ENCODE data around the gene CHD3. TPM values are rescaled to one million over a fixed set of nuclear protein-coding genes. Genes with fewer than 3 reads are reported as not detected.
A peak's percentile ranks its signal among the peaks of the same experiment; 100 is the strongest.

CHD3 gene
- total RNA-seq, 1 donor from 2014 or later: 102 TPM

DNA sequence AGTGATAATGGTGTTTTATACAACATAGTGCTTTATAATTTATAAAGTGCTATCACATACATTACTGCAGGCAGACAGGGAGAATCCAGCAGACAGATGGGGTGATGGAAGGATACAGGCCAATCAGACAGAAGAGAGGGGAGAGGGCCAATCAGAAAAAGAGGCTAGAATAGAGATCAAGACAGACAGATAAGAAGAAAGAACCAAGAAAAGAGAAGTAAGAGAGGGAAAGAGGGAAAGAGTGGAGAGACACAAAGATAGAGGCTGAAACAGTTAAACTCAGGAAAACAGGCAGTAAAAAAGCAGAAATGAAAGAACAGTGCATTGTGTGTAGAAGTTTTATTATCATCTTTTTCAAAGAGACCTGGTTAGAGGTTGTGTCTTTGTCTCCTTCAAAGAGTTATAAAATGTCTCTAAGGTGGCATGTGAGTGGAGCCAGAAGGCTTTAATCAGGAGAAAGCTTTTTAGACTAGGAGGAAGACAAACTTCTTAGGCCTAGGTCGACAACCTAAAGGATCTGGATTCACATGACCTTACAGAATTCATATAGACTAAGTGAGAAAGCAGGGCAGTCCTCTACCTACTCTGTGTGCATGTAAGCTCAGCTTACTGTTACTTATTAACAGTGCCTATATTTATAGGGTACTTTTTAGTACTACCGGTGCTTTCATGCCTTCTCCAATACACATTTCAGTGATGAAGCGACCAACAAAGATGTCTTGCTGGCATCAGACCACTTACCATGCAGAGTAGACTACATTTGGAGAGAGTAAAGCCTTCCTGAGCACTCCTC lies 8.3 kb upstream of the CHD3 start:
- no peak overlapping the region for H3K27ac ChIP-seq
- intact Hi-C loops (cut with DNase I): no loop called here
- H3K4me1 ChIP-seq: peaks cover 0 to 4% of the 10 kb centered on the region in 2 donors
- H3K27me3 ChIP-seq: no peaks in the 10 kb centered on the region
- TF ChIP-seq, protein P1, sequence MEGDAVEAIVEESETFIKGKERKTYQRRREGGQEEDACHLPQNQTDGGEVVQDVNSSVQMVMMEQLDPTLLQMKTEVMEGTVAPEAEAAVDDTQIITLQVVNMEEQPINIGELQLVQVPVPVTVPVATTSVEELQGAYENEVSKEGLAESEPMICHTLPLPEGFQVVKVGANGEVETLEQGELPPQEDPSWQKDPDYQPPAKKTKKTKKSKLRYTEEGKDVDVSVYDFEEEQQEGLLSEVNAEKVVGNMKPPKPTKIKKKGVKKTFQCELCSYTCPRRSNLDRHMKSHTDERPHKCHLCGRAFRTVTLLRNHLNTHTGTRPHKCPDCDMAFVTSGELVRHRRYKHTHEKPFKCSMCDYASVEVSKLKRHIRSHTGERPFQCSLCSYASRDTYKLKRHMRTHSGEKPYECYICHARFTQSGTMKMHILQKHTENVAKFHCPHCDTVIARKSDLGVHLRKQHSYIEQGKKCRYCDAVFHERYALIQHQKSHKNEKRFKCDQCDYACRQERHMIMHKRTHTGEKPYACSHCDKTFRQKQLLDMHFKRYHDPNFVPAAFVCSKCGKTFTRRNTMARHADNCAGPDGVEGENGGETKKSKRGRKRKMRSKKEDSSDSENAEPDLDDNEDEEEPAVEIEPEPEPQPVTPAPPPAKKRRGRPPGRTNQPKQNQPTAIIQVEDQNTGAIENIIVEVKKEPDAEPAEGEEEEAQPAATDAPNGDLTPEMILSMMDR (IDR thresholded peaks at IDR 0.05): no peak
- no peak overlapping the region for H3K4me3 ChIP-seq
- H3K36me3 ChIP-seq: peaks cover 0 to 6% of the 10 kb centered on the region in 2 donors
- DNase-seq (ENCODE audit: low spot score in 2 of 2): no peak
- H3K9me3 ChIP-seq: no peaks in the 10 kb centered on the region

DNA sequence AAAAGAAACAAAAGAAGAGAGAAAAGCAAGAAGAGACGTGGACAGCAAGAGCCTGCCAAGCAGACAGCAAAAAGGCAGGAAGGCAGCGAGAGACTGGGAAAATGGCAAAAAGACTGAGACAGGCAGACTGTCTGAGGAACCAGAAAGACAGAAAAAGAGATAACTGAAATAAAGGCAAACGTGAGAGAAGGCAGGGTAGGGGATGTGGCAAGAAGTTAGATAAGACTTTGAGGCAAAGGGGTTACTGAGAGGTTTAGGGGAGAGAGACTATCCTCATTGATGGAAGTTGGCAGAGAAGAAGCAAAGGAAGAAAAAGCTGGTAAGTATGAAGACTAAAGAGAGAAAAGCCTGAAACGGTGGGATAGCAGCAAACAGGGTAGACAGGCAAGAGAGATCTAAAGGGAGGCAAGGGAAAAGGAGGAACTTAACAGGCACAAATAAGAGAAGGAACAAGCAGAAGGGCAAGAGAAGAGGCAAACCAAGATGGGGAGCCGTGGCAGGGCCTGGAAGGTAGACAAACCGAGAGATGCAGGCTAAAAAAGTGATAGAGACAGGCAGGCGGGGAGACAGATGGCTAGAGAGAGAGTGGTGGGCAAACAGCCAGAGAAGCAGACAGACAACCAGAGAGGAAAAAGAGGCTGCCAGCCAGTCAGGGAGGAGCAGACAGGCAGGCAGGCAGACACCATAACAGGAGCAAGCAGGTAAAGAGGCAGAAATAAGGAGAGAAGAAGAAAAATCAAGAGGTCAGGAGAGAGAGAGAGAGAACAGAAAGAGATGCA lies 7.1 kb upstream of the CHD3 start:
- Histone ChIP-seq H3K4me1 (peaks cover 0 to 4% of the 10 kb centered on the region in 2 donors), H3K27ac (no peak overlapping the region), H3K9me3 (no peaks in the 10 kb centered on the region), H3K4me3 (no peak overlapping the region), H3K36me3 (peaks cover 0 to 6% of the 10 kb centered on the region in 2 donors), H3K27me3 (no peaks in the 10 kb centered on the region)
- intact Hi-C loops (cut with DNase I): no loop called here
- no peak for DNase-seq (ENCODE audit: low spot score in 2 of 2)
- TF ChIP-seq, protein P1 (IDR thresholded peaks at IDR 0.05): no peak

DNA sequence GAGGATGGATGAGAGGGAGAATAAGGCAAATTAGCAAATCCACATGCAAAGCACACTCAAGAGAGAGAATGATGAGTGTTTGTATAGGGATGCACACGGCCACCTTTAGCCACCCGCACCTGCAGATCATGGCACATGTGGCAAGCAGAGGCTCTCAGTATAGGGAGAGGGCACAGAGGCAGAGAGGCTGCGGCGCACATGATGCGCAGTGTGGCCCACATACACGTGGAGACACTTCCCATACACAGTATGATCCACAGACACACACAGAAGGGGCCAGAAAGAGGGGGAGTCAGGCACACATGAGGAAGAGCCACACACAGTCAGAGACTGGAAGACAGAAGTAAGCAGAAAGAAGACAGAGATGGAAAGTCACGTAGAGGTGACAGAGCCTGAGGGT lies 6.5 kb upstream of the CHD3 start:
- TF ChIP-seq, protein P1 (IDR thresholded peaks at IDR 0.05): no peak
- Histone ChIP-seq H3K4me1 (peaks cover 0 to 4% of the 10 kb centered on the region in 2 donors), H3K4me3 (no peak overlapping the region), H3K27me3 (no peaks in the 10 kb centered on the region), H3K27ac (no peak overlapping the region), H3K9me3 (no peaks in the 10 kb centered on the region), H3K36me3 (peaks cover 0 to 6% of the 10 kb centered on the region in 2 donors)
- DNase-seq (ENCODE audit: low spot score in 2 of 2): no peak
- intact Hi-C loops (cut with DNase I): no loop called here

DNA sequence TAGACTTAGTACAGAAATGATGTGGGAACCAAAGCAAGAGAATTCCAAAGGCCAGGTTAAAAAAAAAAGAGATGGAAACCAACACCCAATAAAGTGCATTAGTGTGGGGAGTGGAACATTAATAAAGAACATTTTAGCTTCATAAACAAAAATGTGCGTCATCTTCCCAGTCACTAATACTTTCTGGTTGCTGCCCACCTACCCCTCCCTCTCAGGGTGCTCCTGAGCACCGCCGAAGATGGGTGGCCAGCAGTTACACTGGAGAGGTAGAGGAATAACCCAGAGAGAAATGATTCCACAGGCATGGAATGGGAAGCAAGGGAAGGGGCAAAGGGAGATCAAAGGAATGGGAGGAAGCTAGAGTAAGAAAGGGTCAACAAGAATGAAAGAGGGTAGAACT lies 6.0 kb upstream of the CHD3 start:
- no peaks in the 10 kb centered on the region for H3K9me3 ChIP-seq
- DNase-seq (ENCODE audit: low spot score in 2 of 2): no peak
- H3K4me3 ChIP-seq: no peak overlapping the region
- TF ChIP-seq, protein P1 (IDR thresholded peaks at IDR 0.05): no peak
- no peaks in the 10 kb centered on the region for H3K27me3 ChIP-seq
- peaks cover 0 to 6% of the 10 kb centered on the region in 2 donors for H3K36me3 ChIP-seq
- peak overlapping the region; percentile 12 to 42 for H3K27ac ChIP-seq
- intact Hi-C loops (cut with DNase I): no loop called here
- H3K4me1 ChIP-seq: peaks cover 0 to 4% of the 10 kb centered on the region in 2 donors

DNA sequence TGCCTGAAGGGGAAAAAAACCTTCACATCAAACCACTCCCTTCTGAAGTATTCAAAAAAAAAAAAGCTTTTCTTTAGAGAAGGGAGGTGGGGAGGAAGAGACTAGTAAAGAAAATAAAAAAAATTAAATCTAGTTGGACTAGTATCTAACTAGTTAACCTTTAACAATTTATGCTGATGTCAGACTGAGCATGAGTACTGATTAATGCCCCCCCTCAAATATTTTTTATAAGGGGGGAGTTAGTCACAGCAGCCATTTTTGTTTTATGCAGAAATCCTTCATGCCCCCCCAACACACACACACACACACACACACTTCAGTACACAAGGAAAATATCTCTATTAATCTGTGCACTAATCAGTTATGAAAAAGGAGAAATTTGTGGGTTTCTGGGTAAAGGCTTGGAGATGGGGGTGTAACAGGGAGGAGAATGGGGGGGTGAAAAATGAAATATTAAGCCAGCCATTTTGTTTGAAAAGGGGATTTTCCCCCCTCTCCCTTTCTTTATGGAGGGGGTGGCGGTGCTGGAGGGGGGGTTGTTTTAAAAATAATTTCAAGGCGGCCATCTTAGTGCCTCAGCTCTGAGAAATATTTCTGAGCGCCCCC lies 4.7 kb upstream of the CHD3 start:
- Histone ChIP-seq H3K4me1 (peaks cover 11 to 17% of the 10 kb centered on the region in 2 donors), H3K36me3 (peaks cover 0 to 6% of the 10 kb centered on the region in 2 donors), H3K27ac (peak overlapping the region; percentile 61 to 90), H3K9me3 (no peaks in the 10 kb centered on the region), H3K4me3 (peak overlapping the region; percentile 25 to 95), H3K27me3 (no peaks in the 10 kb centered on the region)
- TF ChIP-seq, protein P1 (IDR thresholded peaks at IDR 0.05): no peak
- no peak for DNase-seq (ENCODE audit: low spot score in 2 of 2)
- intact Hi-C loops (cut with DNase I): no loop called here
